Measurements from ENCODE around the gene GMDS. TPM values are rescaled to one million over a fixed set of nuclear protein-coding genes. Genes with fewer than 3 reads are reported as not detected.

Gene GMDS
- total RNA-seq, 1 donor from 2014 or later, result 31.4 TPM

DNA sequence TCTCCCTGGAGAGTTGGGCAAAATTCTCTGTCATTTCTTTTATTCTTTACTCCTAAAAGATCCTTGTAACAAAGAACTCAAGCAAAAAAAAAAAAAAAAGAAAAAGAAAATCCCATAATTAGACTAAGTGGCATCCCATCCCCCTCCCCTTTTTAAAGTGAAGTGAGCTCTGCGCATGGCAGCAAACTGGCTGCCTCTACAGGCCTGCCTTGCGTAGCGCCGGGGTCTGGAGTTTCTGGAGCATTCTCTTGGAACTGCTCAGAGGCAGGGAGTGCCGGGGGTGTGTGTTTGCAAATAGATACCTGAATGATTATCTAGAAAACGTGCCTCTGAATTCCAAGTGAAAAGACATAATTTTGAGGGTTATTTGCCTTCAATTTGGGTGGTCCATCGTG lies 587.6 kb downstream of the GMDS start:
- ATAC-seq (no peak), DNase-seq (ENCODE audit: low spot score) (no peak)
- intact Hi-C loops (cut with DNase I), result no loop called here

DNA sequence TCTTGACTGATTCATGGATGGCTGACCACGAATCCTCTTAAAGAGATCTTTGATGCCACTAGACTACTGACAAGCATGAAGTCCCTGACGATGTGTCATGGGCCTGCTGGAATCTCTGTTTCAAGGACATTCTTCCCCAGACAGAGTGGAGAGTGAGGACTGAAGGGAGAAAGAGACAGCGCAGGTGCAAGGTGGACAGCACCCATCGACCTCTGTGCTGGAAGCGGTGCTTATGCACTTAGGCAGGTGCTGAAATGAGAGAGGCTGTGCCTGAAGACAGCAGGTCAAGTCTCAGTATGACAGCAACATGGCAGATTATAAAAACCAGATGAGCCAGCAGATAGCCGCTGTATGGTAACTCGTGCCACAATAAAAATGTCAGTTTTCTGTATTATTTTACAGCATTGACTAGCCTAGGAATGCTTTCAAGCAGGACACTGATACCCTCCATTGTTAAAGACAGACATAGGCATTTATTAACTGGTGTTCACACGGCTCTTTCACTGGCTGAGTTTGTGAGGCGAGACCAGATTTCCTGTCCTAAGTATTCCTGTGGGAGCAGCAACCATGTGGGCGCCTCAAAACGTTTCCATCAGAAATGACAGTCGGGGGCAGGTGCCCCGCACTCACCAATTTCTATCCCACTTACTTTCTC lies 588.2 kb downstream of the GMDS start:
- DNase-seq (ENCODE audit: low spot score), result no peak
- no peak for ATAC-seq
- intact Hi-C loops (cut with DNase I), result no loop called here

DNA sequence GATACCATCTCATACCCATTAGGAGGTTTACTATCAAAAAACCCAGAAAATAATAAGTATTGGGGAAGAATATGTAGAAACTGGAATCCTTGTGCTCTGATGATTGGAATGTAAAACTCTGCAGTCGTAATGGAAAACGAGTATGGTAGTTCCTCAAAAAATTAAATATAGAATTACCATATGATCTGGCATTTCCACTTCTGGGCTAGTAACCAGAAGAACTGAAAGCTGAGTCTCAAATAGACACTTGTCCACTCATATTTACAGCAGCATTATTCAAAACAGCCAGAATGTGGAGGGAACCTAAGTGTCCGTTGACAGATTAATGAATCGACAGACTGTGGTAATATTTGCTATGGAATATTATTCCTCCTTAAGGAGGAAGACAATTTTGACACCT lies 591.4 kb downstream of the GMDS start:
- peak; percentile 34 for ATAC-seq
- intact Hi-C loops (cut with DNase I), result no loop called here
- DNase-seq (ENCODE audit: low spot score), result no peak

DNA sequence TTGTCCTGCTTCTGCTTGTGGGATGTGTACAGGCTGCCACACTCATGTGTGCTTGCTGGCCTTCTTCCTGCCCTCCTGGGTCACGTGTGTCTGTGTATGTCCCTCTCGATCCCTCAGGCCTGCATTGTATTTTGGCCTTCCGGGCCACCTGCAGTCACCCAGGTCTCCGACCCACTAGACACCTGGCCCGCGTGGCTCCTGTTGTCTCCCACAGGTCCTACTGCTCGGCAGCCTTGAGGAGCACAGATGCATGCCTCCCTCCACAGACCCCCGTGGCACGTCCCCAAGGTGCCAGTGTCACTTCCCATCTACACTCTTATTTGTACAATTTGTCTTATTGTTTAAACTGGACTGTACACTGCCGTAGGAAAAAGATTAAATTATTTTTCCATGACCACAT lies 592.6 kb downstream of the GMDS start:
- intact Hi-C loops (cut with DNase I), result no loop called here
- ATAC-seq (no peak), DNase-seq (ENCODE audit: low spot score) (no peak)

DNA sequence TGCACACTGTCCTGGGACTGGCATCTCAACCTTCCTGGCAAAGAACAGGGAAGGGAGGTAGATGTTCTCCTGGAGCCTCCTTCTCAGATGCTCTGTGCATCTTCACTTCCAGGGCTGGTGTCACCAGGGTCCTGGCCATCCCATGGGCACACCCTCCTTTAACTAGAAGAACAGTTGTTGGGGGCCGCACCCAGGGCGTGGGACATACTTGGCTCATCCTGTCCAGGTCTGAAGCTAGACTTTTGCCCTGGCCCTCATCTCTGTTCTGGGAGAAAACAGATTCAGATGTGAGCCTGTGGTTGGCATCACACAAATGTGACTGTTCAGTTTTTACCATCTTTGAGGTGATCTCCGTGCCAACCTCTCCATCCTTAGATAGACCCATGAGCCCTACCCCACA lies 594.0 kb downstream of the GMDS start:
- DNase-seq (ENCODE audit: low spot score) (no peak), ATAC-seq (no peak)
- intact Hi-C loops (cut with DNase I), result no loop called here

DNA sequence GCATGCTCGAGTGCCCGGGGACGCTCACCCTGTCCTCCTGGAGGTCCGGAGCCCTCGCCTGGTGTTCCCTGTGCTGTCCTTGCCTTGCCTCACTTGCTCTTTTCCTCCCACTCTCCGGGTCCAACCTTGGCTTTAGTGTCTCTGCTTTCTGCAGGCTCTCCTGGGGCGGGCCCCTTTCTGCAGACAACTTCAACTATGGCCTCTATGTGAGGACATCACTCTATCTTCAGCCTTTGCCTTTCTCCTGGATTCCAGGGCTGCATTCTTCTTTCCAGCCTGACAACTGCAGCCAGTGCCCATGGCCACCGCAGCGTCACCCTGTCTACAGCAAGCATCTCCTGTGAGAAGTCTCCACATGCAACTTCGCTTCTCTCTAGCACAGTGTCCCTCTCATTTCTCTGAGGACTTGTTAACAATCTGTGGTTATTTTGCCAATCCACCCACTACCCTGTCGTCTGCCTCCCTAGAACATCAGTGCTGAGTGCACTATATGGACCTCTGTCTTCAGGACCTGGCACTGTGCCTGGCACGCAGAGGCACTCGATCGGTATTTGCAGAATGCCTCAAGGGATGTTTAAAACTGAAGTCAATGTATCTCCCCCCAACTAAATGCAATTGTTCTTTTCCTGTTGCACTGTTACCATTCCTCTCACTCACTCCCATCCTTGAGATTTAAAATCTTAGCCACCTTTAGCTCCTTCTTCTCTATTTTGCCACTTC lies 599.8 kb downstream of the GMDS start:
- ATAC-seq, result no peak
- DNase-seq (ENCODE audit: low spot score), result no peak
- intact Hi-C loops (cut with DNase I), result no loop called here

DNA sequence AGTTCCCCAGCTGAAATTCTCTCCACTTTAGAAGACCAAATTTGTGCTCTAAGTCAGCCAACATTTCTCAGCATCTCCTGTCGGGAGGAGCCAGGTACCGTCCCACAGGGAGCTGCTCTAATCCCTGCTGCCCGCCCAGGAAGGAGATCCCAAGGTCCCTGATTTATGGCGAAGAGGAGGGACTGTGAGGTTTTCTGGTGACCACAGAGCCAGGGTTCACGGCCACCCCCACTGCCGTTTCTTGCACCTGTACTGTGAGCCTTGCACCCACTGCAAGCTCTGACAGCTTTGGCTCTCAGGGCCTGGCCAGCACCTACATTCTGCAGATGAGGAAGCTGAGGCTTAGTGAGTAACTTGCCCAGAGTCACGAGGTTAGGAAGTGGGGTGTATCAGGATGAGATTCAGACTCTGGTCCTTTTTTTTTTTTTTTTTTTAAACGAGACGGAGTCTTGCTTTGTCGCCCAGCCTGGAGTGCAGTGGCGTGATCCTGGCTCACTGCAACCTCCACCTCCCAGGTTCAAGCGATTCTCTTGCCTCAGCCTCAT lies 600.8 kb downstream of the GMDS start:
- ATAC-seq (no peak), DNase-seq (ENCODE audit: low spot score) (no peak)
- intact Hi-C loops (cut with DNase I), result no loop called here

DNA sequence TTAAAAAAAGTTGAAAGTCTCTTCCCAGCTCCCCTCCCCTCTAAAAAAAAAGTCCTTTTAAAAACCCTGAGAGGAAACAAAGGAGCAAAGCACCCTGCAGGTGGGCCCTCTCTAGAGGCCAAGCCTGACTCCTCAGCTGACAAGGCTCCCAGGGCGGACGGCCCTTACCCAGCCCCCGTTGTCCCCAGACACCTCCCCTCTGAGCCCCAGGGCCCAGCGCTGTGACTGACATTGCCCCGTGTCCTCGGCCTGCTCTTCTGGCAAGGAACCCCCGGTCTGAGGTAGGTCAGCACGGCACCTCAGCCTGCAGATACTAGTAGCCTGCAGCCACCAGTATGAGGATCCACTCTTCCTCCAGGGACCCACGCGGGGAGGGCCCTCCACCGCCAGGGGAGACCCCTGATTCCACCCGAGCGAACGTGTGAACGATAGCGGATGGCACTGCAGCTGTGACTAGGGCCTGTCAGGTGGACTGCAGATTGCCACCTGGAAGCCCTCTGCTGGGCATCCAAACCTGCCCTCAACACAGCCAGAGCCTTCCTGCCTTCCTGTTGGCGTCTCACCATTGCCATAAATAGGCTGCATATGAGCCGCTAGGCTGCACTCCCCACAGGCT lies 601.5 kb downstream of the GMDS start:
- no peak for DNase-seq (ENCODE audit: low spot score)
- intact Hi-C loops (cut with DNase I), result no loop called here
- no peak for ATAC-seq

DNA sequence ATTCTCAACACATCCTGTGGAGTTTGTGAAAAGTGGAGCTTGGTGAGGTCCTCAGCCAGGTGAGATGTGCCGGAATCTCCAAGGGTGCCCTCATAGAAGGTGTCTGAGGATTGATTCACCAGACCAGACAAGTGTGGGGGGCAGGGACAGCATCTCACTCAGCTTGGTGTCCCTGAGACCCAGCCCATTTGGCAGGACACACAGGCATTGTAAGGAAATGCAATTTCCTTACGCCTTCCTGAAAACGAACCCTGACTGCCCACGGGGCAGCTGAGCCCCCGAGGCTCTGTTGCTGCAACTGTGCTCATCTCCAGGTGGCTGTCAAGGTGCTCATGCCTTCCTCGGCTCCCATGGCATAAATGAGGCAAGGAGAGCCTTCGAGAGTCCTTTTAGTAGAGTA lies 602.3 kb downstream of the GMDS start:
- intact Hi-C loops (cut with DNase I), result no loop called here
- DNase-seq (ENCODE audit: low spot score) (no peak), ATAC-seq (no peak)

DNA sequence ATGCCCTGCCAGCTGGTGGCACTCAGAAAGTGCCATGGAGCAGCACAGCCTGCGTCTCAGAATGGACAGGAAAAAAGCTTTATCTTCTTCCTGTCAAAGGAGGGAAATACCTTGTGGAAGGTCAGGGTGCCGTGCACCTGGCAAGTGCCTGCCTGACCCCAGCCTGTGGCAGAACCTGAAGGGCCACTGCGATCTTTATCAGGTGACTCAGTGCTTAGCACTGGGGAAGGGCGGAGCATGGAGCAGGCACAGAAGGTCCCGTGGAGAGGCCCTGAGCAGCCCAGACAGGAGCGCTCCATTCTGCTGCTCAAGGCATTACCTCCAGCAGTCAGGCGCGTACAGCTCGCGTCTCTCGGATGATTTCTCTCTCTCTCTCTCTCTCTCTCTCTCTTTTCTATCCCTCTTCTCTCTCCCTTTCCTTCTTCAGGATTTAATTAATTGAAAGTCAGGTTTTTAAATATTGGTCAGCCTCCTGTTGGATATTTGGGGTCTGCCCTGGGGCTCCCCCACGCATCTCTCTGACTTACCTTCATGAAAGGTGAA lies 604.0 kb downstream of the GMDS start:
- DNase-seq (ENCODE audit: low spot score) (no peak), ATAC-seq (no peak)
- intact Hi-C loops (cut with DNase I), result no loop called here

DNA sequence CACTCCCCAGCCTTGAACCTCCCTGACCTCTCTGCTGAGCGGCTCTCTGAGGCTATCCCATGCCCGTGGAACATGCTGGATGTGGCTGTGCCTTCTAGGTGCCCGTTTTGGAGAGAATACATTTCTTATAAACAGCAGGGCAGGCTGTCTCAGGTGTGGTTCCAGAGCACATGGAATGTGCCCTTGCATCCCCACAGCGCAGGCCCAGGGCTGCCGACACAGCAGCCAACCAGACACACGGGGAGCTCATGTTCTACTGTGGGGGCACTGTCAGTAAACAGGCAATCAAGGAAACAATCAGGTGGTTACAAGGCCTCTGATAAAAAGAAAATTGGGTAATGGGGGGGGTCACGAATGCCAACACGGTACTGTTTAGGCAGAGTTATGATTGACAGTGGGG lies 604.9 kb downstream of the GMDS start:
- intact Hi-C loops (cut with DNase I), result no loop called here
- DNase-seq (ENCODE audit: low spot score) (no peak), ATAC-seq (no peak)

DNA sequence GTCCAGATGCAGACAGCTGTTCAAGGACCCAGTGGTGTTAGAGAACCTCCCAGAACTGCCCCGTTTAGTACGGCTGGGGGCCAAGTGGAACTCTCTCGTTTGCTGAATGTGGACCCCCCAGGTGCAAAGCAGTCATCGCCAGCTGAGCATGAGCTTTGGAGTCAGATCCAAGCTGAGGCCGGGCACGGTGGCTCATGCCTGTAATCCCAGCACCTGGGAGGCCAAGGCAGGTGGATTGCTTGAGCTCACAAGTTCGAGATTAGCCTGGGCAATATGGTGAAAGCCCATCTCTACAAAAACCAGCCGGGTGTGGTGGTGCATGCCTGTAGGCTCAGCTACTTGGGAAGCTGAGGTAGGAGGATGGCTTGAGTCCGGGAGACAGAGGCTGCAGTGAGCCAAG lies 606.0 kb downstream of the GMDS start:
- intact Hi-C loops (cut with DNase I), result no loop called here
- ATAC-seq (no peak), DNase-seq (ENCODE audit: low spot score) (no peak)

DNA sequence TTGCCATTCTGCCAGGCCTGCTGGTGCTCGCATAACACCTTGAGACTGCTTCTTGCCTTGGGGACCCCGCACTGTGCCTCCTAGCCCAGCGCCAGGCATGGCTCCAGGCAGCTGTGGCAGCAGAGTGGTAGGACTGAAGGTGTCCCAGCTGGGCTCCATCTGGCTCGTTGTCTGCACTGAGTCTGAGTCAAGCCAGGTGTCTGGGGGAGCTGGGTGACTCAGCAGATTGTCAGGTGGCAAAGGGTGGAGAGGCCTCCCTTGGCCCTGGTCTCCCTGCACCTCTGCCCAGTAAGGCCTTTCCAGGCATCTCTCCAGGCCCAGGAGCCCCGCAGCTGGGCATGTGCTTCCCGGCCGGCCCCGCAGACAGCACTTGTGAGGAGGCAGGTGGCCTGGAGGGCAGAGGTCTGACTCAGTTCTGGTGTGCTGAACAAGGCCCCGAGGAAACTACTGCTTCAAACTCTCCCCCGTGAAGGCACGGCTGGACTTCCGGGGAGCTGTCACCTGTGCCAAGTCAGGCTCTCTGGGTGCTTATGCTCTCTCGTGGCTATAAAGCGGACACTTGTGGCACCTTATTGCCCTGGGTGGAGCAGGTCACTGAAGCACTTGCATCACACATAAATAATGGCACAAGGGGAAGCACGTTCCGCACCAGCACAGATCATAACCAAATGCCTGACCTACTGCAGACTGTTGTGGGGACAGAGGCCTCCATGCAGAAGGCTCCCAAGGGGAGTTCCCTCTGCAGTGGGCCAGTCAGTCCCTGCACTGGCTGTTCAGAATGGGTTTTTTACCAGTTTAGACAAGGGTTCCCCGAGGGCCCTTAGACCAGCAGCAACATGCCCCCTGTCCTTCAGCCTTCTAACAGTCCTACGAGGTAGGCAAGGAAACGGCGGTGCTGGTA lies 608.2 kb downstream of the GMDS start:
- peak; percentile 25 for ATAC-seq
- intact Hi-C loops (cut with DNase I), result no loop called here

DNA sequence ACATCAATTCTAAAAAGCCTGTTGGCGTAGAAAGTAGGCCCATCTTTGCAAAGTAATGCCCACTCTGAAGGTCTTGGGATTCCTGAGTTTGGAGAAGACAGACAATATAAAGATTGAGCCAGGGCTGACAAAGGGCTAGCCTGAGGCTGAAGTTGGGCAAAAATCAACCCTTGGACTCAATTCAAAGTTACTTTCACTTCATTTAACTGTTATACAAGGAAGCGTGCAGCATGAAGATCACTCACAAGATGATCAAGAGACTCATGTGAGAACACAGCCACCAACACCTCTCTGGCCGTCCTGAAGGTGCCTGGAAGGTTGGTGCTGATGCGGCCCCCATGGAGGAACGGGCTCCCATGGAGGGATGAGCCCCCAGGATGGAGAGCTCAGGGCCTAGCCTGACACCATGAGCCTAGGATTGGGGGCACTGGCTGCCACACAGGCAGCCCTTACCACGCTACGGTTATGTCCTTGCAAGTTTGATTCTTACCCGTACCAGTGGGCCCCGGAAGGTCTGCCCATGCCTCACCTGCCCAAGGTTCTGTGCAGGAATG lies 609.1 kb downstream of the GMDS start:
- no peak for DNase-seq (ENCODE audit: low spot score)
- ATAC-seq, result no peak

More for the DNA sequence above, 608.2 kb downstream of the GMDS start:
- DNase-seq (ENCODE audit: low spot score), result peak; percentile 27

DNA sequence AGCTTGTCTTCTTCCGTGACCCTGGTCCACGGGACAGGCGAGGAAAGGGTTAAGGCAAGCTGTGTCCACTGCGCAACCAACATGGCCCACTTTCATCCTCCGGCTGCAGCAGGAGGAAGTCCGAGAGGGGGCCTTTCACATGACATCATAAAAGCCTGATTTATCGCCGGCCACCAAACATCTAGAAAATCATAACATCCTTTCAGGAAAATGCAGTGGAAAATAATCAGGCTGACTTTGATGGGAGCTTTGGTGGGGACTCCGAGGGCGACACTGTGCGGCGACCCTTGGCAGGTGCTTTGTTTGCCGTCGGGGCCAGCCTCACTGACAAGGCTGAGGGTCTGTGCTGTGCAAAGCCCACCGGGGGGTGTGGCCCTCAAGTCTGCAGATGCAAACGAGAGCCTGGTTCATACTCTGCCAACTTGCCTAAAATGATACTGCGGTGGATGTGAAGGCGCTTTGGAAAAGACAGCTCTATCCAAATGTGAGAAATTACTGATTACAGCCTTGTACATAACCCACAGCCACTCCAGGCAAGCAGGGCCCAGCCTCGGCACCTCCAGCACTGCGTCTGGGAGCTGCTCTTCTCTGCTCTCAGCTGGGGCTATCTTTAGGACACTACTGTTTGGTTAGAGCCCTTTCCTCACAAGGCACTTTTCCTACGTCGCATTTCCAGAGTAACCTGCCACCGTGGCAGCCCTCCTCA lies 609.9 kb downstream of the GMDS start:
- intact Hi-C loops (cut with DNase I), result no loop called here
- ATAC-seq (peak; percentile 18), DNase-seq (ENCODE audit: low spot score) (no peak)

More for the DNA sequence above, 609.1 kb downstream of the GMDS start:
- intact Hi-C loops (cut with DNase I), result no loop called here

DNA sequence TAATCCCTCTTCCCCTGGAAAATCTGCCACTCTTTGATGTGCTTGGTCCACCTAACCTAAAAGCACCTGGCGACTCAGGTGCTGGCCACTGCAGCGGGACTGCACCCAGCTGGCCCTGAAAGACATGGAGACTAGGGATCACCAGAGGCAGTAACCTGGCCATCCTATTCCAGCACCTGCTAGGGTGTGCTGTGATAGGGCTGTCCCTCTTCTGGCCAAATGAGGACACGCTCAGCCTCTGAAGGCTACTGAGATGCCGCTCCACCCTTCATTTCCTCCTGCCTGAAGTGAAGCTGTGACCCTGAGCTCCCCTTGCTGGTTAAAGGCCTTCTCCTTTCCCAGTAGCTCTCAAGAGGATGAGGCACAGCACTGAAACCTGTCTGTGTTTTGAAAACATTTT lies 611.3 kb downstream of the GMDS start:
- no peak for ATAC-seq

DNA sequence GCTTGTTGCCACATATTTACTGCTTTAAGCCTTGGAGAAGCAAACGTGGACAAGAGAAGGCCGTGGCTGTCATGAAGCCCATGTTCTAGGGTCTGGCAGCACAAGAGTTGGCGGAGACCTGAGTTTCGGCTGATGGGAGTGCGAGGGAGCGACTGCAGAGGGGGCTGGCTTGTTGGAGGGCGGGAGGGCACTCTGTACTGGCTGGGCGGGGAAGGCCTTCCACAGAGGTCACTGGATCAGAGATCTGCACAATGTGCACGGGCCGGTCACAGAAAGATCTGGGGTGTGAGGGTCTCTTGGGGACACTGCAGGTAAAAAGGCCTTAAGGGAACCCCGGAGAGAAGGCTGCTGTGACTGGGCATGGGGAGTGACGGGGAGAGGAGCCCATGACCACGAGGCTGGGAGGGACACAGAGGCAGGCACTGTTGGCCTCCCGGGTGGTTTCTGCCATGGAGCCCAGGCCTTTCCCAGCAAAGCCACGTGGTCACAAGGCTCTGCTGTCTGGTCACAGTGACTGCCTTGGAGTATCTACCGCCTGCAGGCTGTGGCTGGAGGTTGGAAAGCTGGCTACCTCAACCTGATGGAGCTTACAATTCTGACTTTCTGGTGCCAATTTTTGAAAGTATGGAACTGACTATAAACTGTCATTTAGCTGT lies 611.9 kb downstream of the GMDS start:
- intact Hi-C loops (cut with DNase I), result no loop called here
- ATAC-seq (no peak), DNase-seq (ENCODE audit: low spot score) (no peak)

More for the DNA sequence above, 611.3 kb downstream of the GMDS start:
- intact Hi-C loops (cut with DNase I), result no loop called here
- no peak for DNase-seq (ENCODE audit: low spot score)

DNA sequence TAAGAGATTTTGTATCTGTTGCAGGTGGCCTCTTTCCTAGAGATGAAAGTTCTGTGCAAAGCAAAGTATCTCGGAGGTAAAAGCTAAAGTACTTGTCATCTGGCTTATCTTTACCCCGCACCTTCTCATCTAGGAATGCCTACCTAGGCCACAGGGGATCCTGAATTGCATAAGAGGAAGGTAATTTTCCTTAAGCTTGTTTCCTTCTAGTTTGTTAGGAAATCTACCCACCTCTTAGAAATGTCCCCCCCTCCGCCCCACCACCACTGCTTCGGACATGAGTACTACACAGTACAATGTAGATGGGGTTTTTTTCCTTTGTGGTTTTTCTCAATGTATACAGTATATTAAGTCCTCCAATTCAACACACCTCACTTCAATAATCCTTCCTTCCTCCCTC lies 614.2 kb downstream of the GMDS start:
- ATAC-seq, result no peak
- intact Hi-C loops (cut with DNase I), result no loop called here
- no peak for DNase-seq (ENCODE audit: low spot score)
